ENCODE measurements around the gene ITGB5. TPM values are rescaled to one million over a fixed set of nuclear protein-coding genes. Genes with fewer than 3 reads are reported as not detected.

ITGB5 gene
- total and polyA plus RNA-seq, 2 donors (not counting 3 experiments of a cell fraction or from before 2014, with no cell fraction given), result 144 to 170 TPM

- intact Hi-C loops (cut with micrococcal nuclease), result loop anchor here (5.0 kb wide), 1 partner anchor 52 kb away; no protein-coding TSS in a partner anchor
- no TSS peak for BruUV-seq (replicated peaks)
- no peaks in the 10 kb centered on the region for H4K20me1 ChIP-seq (replicated peaks; ENCODE audit: control insufficient read depth, extremely low read depth, insufficient read depth, low read length)
- H3K79me2 ChIP-seq (ENCODE audit: control insufficient read depth, insufficient read depth, low read length), result no peaks in the 10 kb centered on the region
- H3K27ac ChIP-seq (ENCODE audit: insufficient read depth, low read depth, low read length), result no peak overlapping the region
- POLR2A ChIA-PET, result no interaction called here
- CTCF ChIA-PET, result interaction anchor here (0.6 to 6.9 kb wide), 4 partner anchors 23 to 785 kb away, joined by 3 to 289 read pairs (median 58); no protein-coding TSS in a partner anchor
- FAIRE-seq (no peak), DNase-seq (ENCODE audit: low read depth, low spot score) (no peak)
- H3K4me2 ChIP-seq (ENCODE audit: insufficient read depth, low read length), result no peak overlapping the region
- H3K9me1 ChIP-seq (replicated peaks; ENCODE audit: control insufficient read depth, extremely low read depth, insufficient read depth, low read length), result no peaks in the 10 kb centered on the region
- H3K4me1 ChIP-seq (ENCODE audit: control insufficient read depth, extremely low read depth, insufficient read depth, low read length), result peaks cover 11% of the 10 kb centered on the region
- no peaks in the 10 kb centered on the region for H3K27me3 ChIP-seq (ENCODE audit: control insufficient read depth in 2 of 2, insufficient read depth in 2 of 2, low read length in 2 of 2)
- no peak overlapping the region for H3K4me3 ChIP-seq (replicated peaks in 1 of 3; ENCODE audit: insufficient read depth in 1 of 3, low read depth in 1 of 3, low read length in 3 of 3)
- no peak overlapping the region for H3K9ac ChIP-seq (replicated peaks; ENCODE audit: extremely low read depth, insufficient read depth, low read length)
- no peaks in the 10 kb centered on the region for H3K36me3 ChIP-seq (ENCODE audit: control insufficient read depth in 2 of 2, extremely low read depth in 1 of 2, insufficient read depth in 2 of 2, low read length in 2 of 2)
- dilution Hi-C loops (cut with MboI; ENCODE audit: extremely low pct_ligation_motif_present, low sequenced_read_pairs), result no loop called here
- no peak overlapping the region for H2AFZ ChIP-seq (ENCODE audit: low read depth, low read length)
- no peaks in the 10 kb centered on the region for H3K9me3 ChIP-seq (replicated peaks; ENCODE audit: control insufficient read depth, insufficient read depth, low read length)
- TF ChIP-seq CTCF (IDR thresholded peaks at IDR 0.05; ENCODE audit: extremely low read depth in 1 of 2, insufficient read depth in 1 of 2, low read depth in 1 of 2, low read length in 2 of 2) (no peak), GATA2 (IDR thresholded peaks at IDR 0.05; ENCODE audit: insufficient read depth, insufficient read length, low read depth, low read length) (no peak)
Observed at GRCh38 chr3:124784686-124785382, 102.3 kb downstream of the ITGB5 start.

- ChIA-PET CTCF (interaction anchor here (6.0 to 6.9 kb wide), 2 partner anchors 22 to 121 kb away, joined by 112 to 289 read pairs; no protein-coding TSS in a partner anchor), POLR2A (no interaction called here)
- Histone ChIP-seq H3K27me3 (ENCODE audit: control insufficient read depth in 2 of 2, insufficient read depth in 2 of 2, low read length in 2 of 2) (no peaks in the 10 kb centered on the region), H3K9me3 (replicated peaks; ENCODE audit: control insufficient read depth, insufficient read depth, low read length) (no peaks in the 10 kb centered on the region), H2AFZ (ENCODE audit: low read depth, low read length) (no peak overlapping the region), H4K20me1 (replicated peaks; ENCODE audit: control insufficient read depth, extremely low read depth, insufficient read depth, low read length) (no peaks in the 10 kb centered on the region), H3K4me2 (ENCODE audit: insufficient read depth, low read length) (no peak overlapping the region), H3K27ac (ENCODE audit: insufficient read depth, low read depth, low read length) (no peak overlapping the region), H3K79me2 (ENCODE audit: control insufficient read depth, insufficient read depth, low read length) (no peaks in the 10 kb centered on the region), H3K36me3 (ENCODE audit: control insufficient read depth in 2 of 2, extremely low read depth in 1 of 2, insufficient read depth in 2 of 2, low read length in 2 of 2) (no peaks in the 10 kb centered on the region), H3K4me3 (replicated peaks in 1 of 3; ENCODE audit: insufficient read depth in 1 of 3, low read depth in 1 of 3, low read length in 3 of 3) (no peak overlapping the region), H3K9ac (replicated peaks; ENCODE audit: extremely low read depth, insufficient read depth, low read length) (no peak overlapping the region), H3K9me1 (replicated peaks; ENCODE audit: control insufficient read depth, extremely low read depth, insufficient read depth, low read length) (no peaks in the 10 kb centered on the region), H3K4me1 (ENCODE audit: control insufficient read depth, extremely low read depth, insufficient read depth, low read length) (peaks cover 11% of the 10 kb centered on the region)
- TF ChIP-seq MYC (IDR thresholded peaks at IDR 0.05; ENCODE audit: low read depth, low read length), result no peak
- no peak for TF ChIP-seq EZH2 (IDR thresholded peaks at IDR 0.05; ENCODE audit: borderline replicate concordance, low read depth, low read length, severe bottlenecking)
- TF ChIP-seq JUN (IDR thresholded peaks at IDR 0.05; ENCODE audit: borderline replicate concordance, insufficient read depth, insufficient read length, low read depth), result no peak
- no peak for TF ChIP-seq CTCF (IDR thresholded peaks at IDR 0.05; ENCODE audit: extremely low read depth in 1 of 2, insufficient read depth in 1 of 2, low read depth in 1 of 2, low read length in 2 of 2)
- no peak for TF ChIP-seq FOS (IDR thresholded peaks at IDR 0.05; ENCODE audit: borderline replicate concordance, insufficient read depth, low read length)
- no peak for TF ChIP-seq GATA2 (IDR thresholded peaks at IDR 0.05; ENCODE audit: insufficient read depth, insufficient read length, low read depth, low read length)
- TF ChIP-seq MAX (IDR thresholded peaks at IDR 0.05; ENCODE audit: insufficient read depth, insufficient read length), result no peak
- FAIRE-seq, result peak; percentile 28
- dilution Hi-C loops (cut with MboI; ENCODE audit: extremely low pct_ligation_motif_present, low sequenced_read_pairs) (no loop called here), intact Hi-C loops (cut with micrococcal nuclease) (no loop called here)
- no TSS peak for BruUV-seq (replicated peaks)
- no peak for DNase-seq (ENCODE audit: low read depth, low spot score)
Observed at GRCh38 chr3:124783696-124784095, 103.5 kb downstream of the ITGB5 start.

All from endothelial cell of umbilical vein (primary cell).